ENCODE measurements around the gene TEAD3.

GRCh38 chr6:35469751-35470662 is 26.9 kb downstream of the TEAD3 start:
- TF ChIP-seq CTCF (IDR thresholded peaks at IDR 0.05) (peak in 1 of 4 experiments; percentile 12), POLR2A (IDR thresholded peaks at IDR 0.05) (peak in 1 of 2 donors; percentile 8), EP300 (IDR thresholded peaks at IDR 0.05) (no peak)
